Loucy (cell line): Measurements from ENCODE around the gene MVP.

Experiments
- H2AFZ ChIP-seq: fragments of 200-600 bp; sonication (generic); 2 replicates; pipeline ENCODE4 v1.6.0; 2016; ENCODE audit warnings: antibody characterized with exemption, mild to moderate bottlenecking, low read length, moderate library complexity
- H3F3A ChIP-seq: fragments of 200-600 bp; 2 replicates; pipeline ENCODE4 v1.6.0; 2016; ENCODE audit warnings: antibody characterized with exemption, low read depth, mild to moderate bottlenecking
- H3K27me3 ChIP-seq: fragments of 200-600 bp; sonication (generic); 2 replicates; pipeline ENCODE4 v1.6.1; 2014; ENCODE audit warnings: low read length, mild to moderate bottlenecking; ENCODE audit not compliant: insufficient read depth, poor library complexity, severe bottlenecking
- H3K36me3 ChIP-seq: fragments of 200-600 bp; sonication (generic); 2 replicates; pipeline ENCODE4 v1.6.1; 2016; ENCODE audit warnings: low read length; ENCODE audit not compliant: insufficient read depth
- H3K4me1 ChIP-seq: fragments of 200-600 bp; sonication (generic); 2 replicates; pipeline ENCODE4 v1.5.1; 2014; ENCODE audit warnings: low read length, mild to moderate bottlenecking; ENCODE audit not compliant: insufficient read depth, poor library complexity, severe bottlenecking
- H3K4me2 ChIP-seq: fragments of 200-600 bp; sonication (generic); 2 replicates; pipeline ENCODE4 v1.6.0; 2014; ENCODE audit warnings: antibody characterized with exemption, low read length, low read depth, mild to moderate bottlenecking; ENCODE audit not compliant: poor library complexity, severe bottlenecking
- H3K4me3 ChIP-seq: fragments of 200-600 bp; sonication (generic); 2 replicates; pipeline ENCODE4 v1.5.1; 2014; ENCODE audit warnings: low read length, mild to moderate bottlenecking, mixed read lengths; ENCODE audit not compliant: poor library complexity, severe bottlenecking
- H3K79me2 ChIP-seq: fragments of 200-600 bp; sonication (generic); 2 replicates; pipeline ENCODE4 v1.6.1; 2014; ENCODE audit warnings: low read length; ENCODE audit not compliant: insufficient read depth
- H3K9ac ChIP-seq: fragments of 200-600 bp; sonication (generic); 2 replicates; pipeline ENCODE4 v1.6.0; 2014; ENCODE audit warnings: mild to moderate bottlenecking, low read depth, low read length, moderate library complexity; ENCODE audit not compliant: poor library complexity, severe bottlenecking
- H3K9me2 ChIP-seq: fragments of 200-600 bp; sonication (generic); replicated peaks from 2 replicates; pipeline ENCODE4 v1.6.1; 2016; ENCODE audit warnings: low read depth, low read length, mixed read lengths
- H3K9me3 ChIP-seq: fragments of 200-600 bp; sonication (generic); 2 replicates; pipeline ENCODE4 v1.6.1; 2014; ENCODE audit warnings: mild to moderate bottlenecking, antibody characterized with exemption, low read length, low read depth; ENCODE audit not compliant: insufficient read depth
- H4K20me1 ChIP-seq: fragments of 200-600 bp; sonication (generic); 2 replicates; pipeline ENCODE4 v1.6.0; 2014; ENCODE audit warnings: antibody characterized with exemption, low read length, mild to moderate bottlenecking; ENCODE audit not compliant: insufficient read depth, poor library complexity, severe bottlenecking
- EZH2phosphoT487 ChIP-seq: fragments of 200-600 bp; IDR thresholded peaks from 2 replicates; pipeline ENCODE4 v1.6.1; 2018; ENCODE audit warnings: antibody characterized with exemption, mild to moderate bottlenecking, moderate library complexity, borderline replicate concordance
- TF ChIP-seq, protein P1 (sequence below): fragments of 200-600 bp; sonication (generic); conservative IDR thresholded peaks from 2 replicates; pipeline ENCODE4 v1.5.1; 2014; ENCODE audit warnings: mild to moderate bottlenecking, antibody characterized with exemption, low read length

Gene MVP

DNA sequence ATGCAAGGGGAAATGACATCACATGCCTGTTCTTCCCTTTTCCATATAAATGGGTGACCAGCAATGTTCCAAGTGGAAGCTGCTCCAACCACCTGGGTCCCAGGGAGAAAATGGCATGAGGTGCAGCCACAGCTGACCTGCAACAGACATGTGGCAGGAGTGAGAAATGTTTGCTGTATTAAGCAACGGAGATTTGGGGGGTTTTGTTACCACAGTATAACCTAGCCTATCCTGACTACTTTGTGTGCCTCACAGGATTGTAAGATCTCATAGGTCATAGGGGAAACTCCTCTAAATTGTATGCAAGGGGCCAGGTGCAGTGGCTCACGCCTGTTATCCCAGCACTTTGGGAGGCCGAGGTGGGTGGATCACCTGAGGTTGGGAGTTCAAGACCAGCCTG is 30.7 kb downstream of the MVP start:
- TF ChIP-seq, protein P1, sequence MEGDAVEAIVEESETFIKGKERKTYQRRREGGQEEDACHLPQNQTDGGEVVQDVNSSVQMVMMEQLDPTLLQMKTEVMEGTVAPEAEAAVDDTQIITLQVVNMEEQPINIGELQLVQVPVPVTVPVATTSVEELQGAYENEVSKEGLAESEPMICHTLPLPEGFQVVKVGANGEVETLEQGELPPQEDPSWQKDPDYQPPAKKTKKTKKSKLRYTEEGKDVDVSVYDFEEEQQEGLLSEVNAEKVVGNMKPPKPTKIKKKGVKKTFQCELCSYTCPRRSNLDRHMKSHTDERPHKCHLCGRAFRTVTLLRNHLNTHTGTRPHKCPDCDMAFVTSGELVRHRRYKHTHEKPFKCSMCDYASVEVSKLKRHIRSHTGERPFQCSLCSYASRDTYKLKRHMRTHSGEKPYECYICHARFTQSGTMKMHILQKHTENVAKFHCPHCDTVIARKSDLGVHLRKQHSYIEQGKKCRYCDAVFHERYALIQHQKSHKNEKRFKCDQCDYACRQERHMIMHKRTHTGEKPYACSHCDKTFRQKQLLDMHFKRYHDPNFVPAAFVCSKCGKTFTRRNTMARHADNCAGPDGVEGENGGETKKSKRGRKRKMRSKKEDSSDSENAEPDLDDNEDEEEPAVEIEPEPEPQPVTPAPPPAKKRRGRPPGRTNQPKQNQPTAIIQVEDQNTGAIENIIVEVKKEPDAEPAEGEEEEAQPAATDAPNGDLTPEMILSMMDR = no peak
- TF ChIP-seq EZH2phosphoT487 = no peak
- Histone ChIP-seq H3F3A (no peaks in the 10 kb centered on the region), H3K36me3 (no peaks in the 10 kb centered on the region), H3K9ac (no peak overlapping the region), H3K4me1 (no peaks in the 10 kb centered on the region), H3K4me3 (no peak overlapping the region), H3K4me2 (no peak overlapping the region), H2AFZ (no peak overlapping the region), H3K79me2 (no peaks in the 10 kb centered on the region), H4K20me1 (no peaks in the 10 kb centered on the region), H3K9me2 (no peaks in the 10 kb centered on the region), H3K9me3 (no peaks in the 10 kb centered on the region), H3K27me3 (no peaks in the 10 kb centered on the region)

- H3F3A ChIP-seq = no peaks in the 10 kb centered on the region
- no peaks in the 10 kb centered on the region for H3K79me2 ChIP-seq
- H4K20me1 ChIP-seq = no peaks in the 10 kb centered on the region
- no peaks in the 10 kb centered on the region for H3K36me3 ChIP-seq
- H3K4me3 ChIP-seq = no peak overlapping the region
- no peak overlapping the region for H3K4me2 ChIP-seq
- H3K9me3 ChIP-seq = no peaks in the 10 kb centered on the region
- no peak overlapping the region for H3K9ac ChIP-seq
- no peaks in the 10 kb centered on the region for H3K9me2 ChIP-seq
- H2AFZ ChIP-seq = no peak overlapping the region
- H3K27me3 ChIP-seq = no peaks in the 10 kb centered on the region
- no peak for TF ChIP-seq EZH2phosphoT487
- TF ChIP-seq, protein P1 = no peak
- no peaks in the 10 kb centered on the region for H3K4me1 ChIP-seq
Measured at GRCh38 chr16:29852654-29853053, 32.4 kb downstream of the MVP start.

DNA sequence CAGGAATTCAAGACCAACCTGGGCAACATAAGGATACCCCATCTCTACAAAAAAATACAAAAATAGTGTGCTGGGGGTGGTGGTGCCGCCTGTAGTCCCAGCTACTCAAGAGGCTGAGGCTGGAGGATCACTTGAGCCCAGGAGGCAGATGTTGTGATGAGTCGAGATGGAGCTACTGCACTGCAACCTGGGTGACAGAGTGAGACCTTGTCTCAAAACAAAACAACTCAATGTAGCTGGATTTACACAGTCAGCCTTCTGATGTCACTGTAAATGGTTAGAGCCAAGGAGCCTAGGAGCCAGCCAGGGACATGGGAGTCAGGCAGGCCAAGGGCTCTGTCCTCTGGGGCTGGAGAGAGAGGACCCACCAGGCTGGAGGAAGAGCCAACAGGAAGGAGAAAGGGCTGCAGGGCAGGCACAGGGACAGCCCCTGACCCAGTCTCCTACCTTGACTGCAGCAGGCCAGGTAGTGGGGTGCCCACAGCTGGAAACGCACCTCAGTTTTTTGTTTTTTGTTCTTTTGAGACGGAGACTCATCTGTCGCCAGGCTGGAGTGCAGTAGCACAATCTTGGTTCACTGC is 34.3 kb downstream of the MVP start:
- no peak overlapping the region for H3K9ac ChIP-seq
- H3K9me2 ChIP-seq = no peaks in the 10 kb centered on the region
- no peaks in the 10 kb centered on the region for H3K4me1 ChIP-seq
- no peak overlapping the region for H2AFZ ChIP-seq
- H4K20me1 ChIP-seq = no peaks in the 10 kb centered on the region
- H3F3A ChIP-seq = no peaks in the 10 kb centered on the region
- H3K36me3 ChIP-seq = no peaks in the 10 kb centered on the region; the same call in 1 of the 2 replicates
- no peaks in the 10 kb centered on the region for H3K27me3 ChIP-seq
- TF ChIP-seq EZH2phosphoT487 = no peak
- TF ChIP-seq, protein P1 = no peak
- H3K4me3 ChIP-seq = no peak overlapping the region
- H3K4me2 ChIP-seq = no peak overlapping the region
- no peaks in the 10 kb centered on the region for H3K79me2 ChIP-seq
- H3K9me3 ChIP-seq = no peaks in the 10 kb centered on the region
